A549 (cell line): ENCODE results near the gene SOX13. TPM values are rescaled to one million over a fixed set of nuclear protein-coding genes. Genes with fewer than 3 reads are reported as not detected.

Source experiments
- ATAC-seq, 2 experiments: fragments of 200-7000 bp in 1 of 2; fragments of >200 bp in 1 of 2; cut with Nextera tagmentation in 1 of 2; cut with Tn5 transposase in 1 of 2; 3 replicates each; pipeline versions ENCODE4 v1.8.0 to v1.9.1; 2018 to 2020; ENCODE audit warnings: mild to moderate bottlenecking in 1 of 2, moderate library complexity in 1 of 2
- CTCF ChIA-PET: fragments of 300-600 bp; sonication (Branson Sonifier 250); formaldehyde crosslinking; extraction: SDS; loops from one replicate; lab custom pipeline; 2021; ENCODE audit warnings: antibody characterized with exemption, inconsistent platforms; lab: Yijun Ruan, JAX
- POLR2A ChIA-PET: fragments of 350-600 bp; formaldehyde crosslinking; extraction: SDS; loops from one replicate; lab custom pipeline; 2021; ENCODE audit warnings: antibody characterized with exemption, inconsistent platforms; lab: Yijun Ruan, JAX
- DNase-seq, 2 experiments: peaks; one replicate each; pipeline versions ENCODE4 v3.0.0 to v3.0.0-alpha.2; 2011 to 2016; ENCODE audit warnings: low read depth in 1 of 2, low spot score in 1 of 2
- FAIRE-seq: peaks from 2 replicates; lab custom pipeline; 2011; peaks lifted over from hg19 to GRCh38; lab: Jason Lieb, UNC
- H3K27ac ChIP-seq, 2 experiments: fragments of >200 bp; sonication (Bioruptor Twin); formaldehyde crosslinking; 3 replicates each; pipeline ENCODE4 v1.5.1; 2016 to 2017
- H3K4me1 ChIP-seq: fragments of >200 bp; sonication (Bioruptor Twin); formaldehyde crosslinking; 3 replicates; pipeline ENCODE4 v1.6.1; 2016
- H3K4me2 ChIP-seq: fragments of >200 bp; sonication (Bioruptor Twin); formaldehyde crosslinking; 3 replicates; pipeline ENCODE4 v1.6.1; 2016
- H3K4me3 ChIP-seq: fragments of >200 bp; sonication (Bioruptor Twin); formaldehyde crosslinking; 3 replicates; pipeline ENCODE4 v1.5.1; 2016
- H3K9me3 ChIP-seq: fragments of >200 bp; sonication (Bioruptor Twin); formaldehyde crosslinking; 3 replicates; pipeline ENCODE4 v1.6.1; 2016
- BHLHE40 ChIP-seq: IDR thresholded peaks from 2 replicates; pipeline ENCODE4 v1.6.1; 2012; ENCODE audit warnings: low read depth, low read length, inconsistent platforms
- CBX2 ChIP-seq: fragments of 200-600 bp; sonication (generic); IDR thresholded peaks from 2 replicates; pipeline ENCODE4 v1.6.1; 2016; ENCODE audit warnings: low read depth, mild to moderate bottlenecking, borderline replicate concordance
- CEBPB ChIP-seq, 2 experiments: fragments of >200 bp in 1 of 2; sonication (Bioruptor Twin) in 1 of 2; formaldehyde crosslinking in 1 of 2; IDR thresholded peaks; 2 replicates each; pipeline ENCODE4 v1.6.1; 2012 to 2016
- CHD4 ChIP-seq: fragments of 200-600 bp; sonication (generic); IDR thresholded peaks from 2 replicates; pipeline ENCODE4 v1.6.1; 2016; ENCODE audit warnings: antibody characterized with exemption, mild to moderate bottlenecking, borderline replicate concordance
- ESRRA ChIP-seq: fragments of 150-350 bp; IDR thresholded peaks from 2 replicates; pipeline ENCODE4 v1.6.1; 2014; ENCODE audit warnings: mild to moderate bottlenecking, low read length, borderline replicate concordance
- GATA3 ChIP-seq: IDR thresholded peaks from 2 replicates; pipeline ENCODE4 v1.6.1; 2012; ENCODE audit warnings: borderline replicate concordance
- HDAC2 ChIP-seq: fragments of 200-600 bp; sonication (generic); IDR thresholded peaks from 2 replicates; pipeline ENCODE4 v1.6.1; 2016
- HEYL ChIP-seq: fragments of 250-450 bp; sonication (Bioruptor Pico); IDR thresholded peaks from 2 replicates; pipeline ENCODE4 v1.8.0; 2021; ENCODE audit warnings: mild to moderate bottlenecking, moderate library complexity
- HOXB13 ChIP-seq: fragments of 250-450 bp; sonication (Bioruptor Pico); IDR thresholded peaks from 2 replicates; pipeline ENCODE4 v1.5.0; 2020; ENCODE audit warnings: low read depth, mild to moderate bottlenecking, moderate library complexity
- HOXB5 ChIP-seq: fragments of 250-450 bp; sonication (Bioruptor Pico); IDR thresholded peaks from 2 replicates; pipeline ENCODE4 v1.5.0; 2020; ENCODE audit warnings: mild to moderate bottlenecking, moderate library complexity
- JUN ChIP-seq, 2 experiments: fragments of >200 bp; sonication (Bioruptor Twin); formaldehyde crosslinking; IDR thresholded peaks; 2 replicates in 1 of 2; 3 replicates in 1 of 2; pipeline ENCODE4 v1.6.1; 2016 to 2017
- KDM1A ChIP-seq: fragments of 200-600 bp; sonication (generic); IDR thresholded peaks from 2 replicates; pipeline ENCODE4 v1.6.1; 2016; ENCODE audit warnings: low read depth, mild to moderate bottlenecking
- MAFK ChIP-seq: fragments of 450-650 bp; IDR thresholded peaks from 2 replicates; pipeline ENCODE4 v1.6.1; 2014; ENCODE audit not compliant: partially characterized antibody
- POLR2A ChIP-seq: IDR thresholded peaks from 2 replicates; pipeline ENCODE4 v1.6.1; 2012; ENCODE audit warnings: mild to moderate bottlenecking, low read length
- RAD21 ChIP-seq, 2 experiments: fragments of >200 bp in 1 of 2; sonication (Bioruptor Twin) in 1 of 2; formaldehyde crosslinking in 1 of 2; IDR thresholded peaks in 1 of 2; conservative IDR thresholded peaks in 1 of 2; 2 replicates in 1 of 2; 3 replicates in 1 of 2; pipeline ENCODE4 v1.6.1; 2012 to 2018; ENCODE audit warnings: inconsistent platforms in 1 of 2
- RFX5 ChIP-seq: fragments of 450-650 bp; IDR thresholded peaks from 2 replicates; pipeline ENCODE4 v1.7.1; 2014; ENCODE audit warnings: antibody characterized with exemption, mild to moderate bottlenecking, moderate library complexity
- RNF2 ChIP-seq: fragments of 200-600 bp; sonication (generic); IDR thresholded peaks from 2 replicates; pipeline ENCODE4 v1.6.1; 2016; ENCODE audit warnings: low read depth, mild to moderate bottlenecking, antibody characterized with exemption, moderate library complexity, borderline replicate concordance
- SMC3 ChIP-seq: fragments of >200 bp; sonication (Bioruptor Twin); formaldehyde crosslinking; IDR thresholded peaks from 3 replicates; pipeline ENCODE4 v1.6.1; 2018; ENCODE audit warnings: inconsistent platforms
- TFCP2L1 ChIP-seq: fragments of 250-450 bp; sonication (Bioruptor Pico); IDR thresholded peaks from 2 replicates; pipeline ENCODE4 v1.5.0; 2021; ENCODE audit warnings: mild to moderate bottlenecking
- TP53 ChIP-seq: fragments of 250-450 bp; sonication (Bioruptor Pico); IDR thresholded peaks from 2 replicates; pipeline ENCODE4 v1.5.0; 2021; ENCODE audit warnings: mild to moderate bottlenecking, moderate library complexity
- ZNF302 ChIP-seq: fragments of 250-450 bp; sonication (Bioruptor Pico); IDR thresholded peaks from 2 replicates; pipeline ENCODE4 v1.9.0; 2021; ENCODE audit warnings: inconsistent platforms, mild to moderate bottlenecking, moderate library complexity
- ZSCAN20 ChIP-seq: fragments of 250-450 bp; sonication (Bioruptor Pico); IDR thresholded peaks from 2 replicates; pipeline ENCODE4 v1.8.0; 2022; ENCODE audit warnings: mild to moderate bottlenecking, moderate library complexity
- WGBS: methylation state at CpG from one replicate; pipeline ENCODE4 v1.1.6; 2017; ENCODE audit errors: missing lambda C conversion rate; 5-methylcytosine and 5-hydroxymethylcytosine counted together
- polyA plus RNA-seq, 4 experiments: library from polyadenylated mRNA; depleted of rRNA in 3 of 4; stranded (reverse); fragments of >200 nt; fragmentation: RNase III in 1 of 4; extraction: RNeasy Plus Mini Kit Qiagen cat#74134 plus additional on column Dnase treatment in 1 of 4; gene quantifications; 2 replicates in 3 of 4; 3 replicates in 1 of 4; pipeline ENCODE4 v1.2.3, GENCODE V29; 2011 to 2017
- TF ChIP-seq, protein P1 (sequence below): fragments of 450-650 bp; IDR thresholded peaks from 2 replicates; pipeline ENCODE4 v1.6.1; 2014; ENCODE audit warnings: antibody characterized with exemption
- TF ChIP-seq, protein P2 (sequence below): fragments of 200-600 bp; sonication (generic); IDR thresholded peaks from 2 replicates; pipeline ENCODE4 v1.6.1; 2016; ENCODE audit warnings: antibody characterized with exemption, mild to moderate bottlenecking, moderate library complexity
- TF ChIP-seq, protein P3 (sequence below): IDR thresholded peaks from 2 replicates; pipeline ENCODE4 v1.6.1; 2012
- TF ChIP-seq, protein P4 (sequence below): IDR thresholded peaks from 2 replicates; pipeline ENCODE4 v1.6.1; 2012; ENCODE audit warnings: low read depth, borderline replicate concordance
- TF ChIP-seq, protein P5 (sequence below): fragments of >200 bp; sonication (Bioruptor Twin); formaldehyde crosslinking; IDR thresholded peaks from 2 replicates; pipeline ENCODE4 v1.6.1; 2016
- TF ChIP-seq, protein P6 (sequence below): fragments of 150-350 bp; IDR thresholded peaks from 2 replicates; pipeline ENCODE4 v1.6.1; 2014; ENCODE audit warnings: low read depth, mild to moderate bottlenecking, low read length
- TF ChIP-seq, protein P7 (sequence below): IDR thresholded peaks from 2 replicates; pipeline ENCODE4 v1.6.1; 2012

Gene SOX13
- polyA plus RNA-seq, 2 of the 4 experiments (the other 2 are of a cell fraction) = 6.8 to 9.8 TPM

DNA sequence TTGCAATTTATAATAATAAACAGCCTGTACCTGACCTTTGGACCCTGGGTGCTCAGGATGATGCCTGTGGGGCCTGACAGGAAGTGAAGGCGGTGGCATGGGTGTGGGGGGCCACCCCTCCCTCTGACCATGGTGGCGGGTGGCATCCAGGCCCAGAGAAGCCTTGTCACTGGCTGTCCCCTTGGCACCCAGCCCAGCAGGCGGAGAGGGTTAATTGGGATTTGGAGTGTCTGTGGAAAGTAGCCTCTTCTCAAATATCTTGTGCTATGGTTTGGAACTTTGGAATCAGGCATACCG lies 20.5 kb downstream of the SOX13 start:
- ATAC-seq = peak; percentile 43 to 54; a peak in 5 of 6 replicates
- CTCF ChIA-PET = interaction anchor here (0.8 to 0.9 kb wide), 3 partner anchors 20 to 221 kb away, joined by 3 to 4 read pairs (median 3); partner anchors contain the start of gene SOX13

DNA sequence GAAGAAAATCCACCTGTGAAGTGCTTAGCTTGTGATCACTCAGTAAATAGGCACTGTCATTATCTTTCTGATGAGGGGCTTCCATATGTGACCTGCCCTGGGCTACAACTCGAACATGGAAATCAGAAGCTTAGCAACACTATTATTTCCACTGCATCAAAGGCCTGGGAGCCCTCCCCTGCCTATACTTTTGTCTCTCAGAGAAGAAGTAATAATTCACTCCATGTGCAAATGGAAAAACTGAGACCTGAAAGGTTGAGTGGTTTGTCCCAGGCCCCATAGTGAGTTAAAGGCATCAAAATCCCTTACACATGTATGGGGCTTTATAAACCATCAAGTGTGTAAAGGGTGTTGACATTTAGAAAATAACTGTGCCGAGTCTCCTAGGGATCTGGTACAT lies 20.9 kb downstream of the SOX13 start:
- POLR2A ChIA-PET = interaction anchor here (0.9 kb wide), 1 partner anchor 21 kb away, joined by 3 read pairs; the partner anchor contains the start of gene SOX13
- no peaks in the 10 kb centered on the region for H3K9me3 ChIP-seq
- ATAC-seq = no peak
- peak overlapping the region; percentile 78 for H3K4me2 ChIP-seq
- WGBS = 79% methylated on average over 2 of the region's 2 CpGs
- TF ChIP-seq HOXB13 (CRISPR knock-in tag) (no peak), HOXB5 (CRISPR knock-in tag) (no peak), RAD21 (conservative IDR thresholded peaks at IDR 0.05 in 1 of 2, IDR thresholded peaks at IDR 0.05 in 1 of 2) (no peak), RFX5 (no peak), POLR2A (no peak), ZNF302 (CRISPR knock-in tag) (no peak), BHLHE40 (no peak), ESRRA (no peak), MAFK (no peak)
- TF ChIP-seq, protein P1, sequence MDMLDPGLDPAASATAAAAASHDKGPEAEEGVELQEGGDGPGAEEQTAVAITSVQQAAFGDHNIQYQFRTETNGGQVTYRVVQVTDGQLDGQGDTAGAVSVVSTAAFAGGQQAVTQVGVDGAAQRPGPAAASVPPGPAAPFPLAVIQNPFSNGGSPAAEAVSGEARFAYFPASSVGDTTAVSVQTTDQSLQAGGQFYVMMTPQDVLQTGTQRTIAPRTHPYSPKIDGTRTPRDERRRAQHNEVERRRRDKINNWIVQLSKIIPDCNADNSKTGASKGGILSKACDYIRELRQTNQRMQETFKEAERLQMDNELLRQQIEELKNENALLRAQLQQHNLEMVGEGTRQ = no peak
- TF ChIP-seq, protein P2, sequence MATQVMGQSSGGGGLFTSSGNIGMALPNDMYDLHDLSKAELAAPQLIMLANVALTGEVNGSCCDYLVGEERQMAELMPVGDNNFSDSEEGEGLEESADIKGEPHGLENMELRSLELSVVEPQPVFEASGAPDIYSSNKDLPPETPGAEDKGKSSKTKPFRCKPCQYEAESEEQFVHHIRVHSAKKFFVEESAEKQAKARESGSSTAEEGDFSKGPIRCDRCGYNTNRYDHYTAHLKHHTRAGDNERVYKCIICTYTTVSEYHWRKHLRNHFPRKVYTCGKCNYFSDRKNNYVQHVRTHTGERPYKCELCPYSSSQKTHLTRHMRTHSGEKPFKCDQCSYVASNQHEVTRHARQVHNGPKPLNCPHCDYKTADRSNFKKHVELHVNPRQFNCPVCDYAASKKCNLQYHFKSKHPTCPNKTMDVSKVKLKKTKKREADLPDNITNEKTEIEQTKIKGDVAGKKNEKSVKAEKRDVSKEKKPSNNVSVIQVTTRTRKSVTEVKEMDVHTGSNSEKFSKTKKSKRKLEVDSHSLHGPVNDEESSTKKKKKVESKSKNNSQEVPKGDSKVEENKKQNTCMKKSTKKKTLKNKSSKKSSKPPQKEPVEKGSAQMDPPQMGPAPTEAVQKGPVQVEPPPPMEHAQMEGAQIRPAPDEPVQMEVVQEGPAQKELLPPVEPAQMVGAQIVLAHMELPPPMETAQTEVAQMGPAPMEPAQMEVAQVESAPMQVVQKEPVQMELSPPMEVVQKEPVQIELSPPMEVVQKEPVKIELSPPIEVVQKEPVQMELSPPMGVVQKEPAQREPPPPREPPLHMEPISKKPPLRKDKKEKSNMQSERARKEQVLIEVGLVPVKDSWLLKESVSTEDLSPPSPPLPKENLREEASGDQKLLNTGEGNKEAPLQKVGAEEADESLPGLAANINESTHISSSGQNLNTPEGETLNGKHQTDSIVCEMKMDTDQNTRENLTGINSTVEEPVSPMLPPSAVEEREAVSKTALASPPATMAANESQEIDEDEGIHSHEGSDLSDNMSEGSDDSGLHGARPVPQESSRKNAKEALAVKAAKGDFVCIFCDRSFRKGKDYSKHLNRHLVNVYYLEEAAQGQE = no peak
- TF ChIP-seq, protein P3, sequence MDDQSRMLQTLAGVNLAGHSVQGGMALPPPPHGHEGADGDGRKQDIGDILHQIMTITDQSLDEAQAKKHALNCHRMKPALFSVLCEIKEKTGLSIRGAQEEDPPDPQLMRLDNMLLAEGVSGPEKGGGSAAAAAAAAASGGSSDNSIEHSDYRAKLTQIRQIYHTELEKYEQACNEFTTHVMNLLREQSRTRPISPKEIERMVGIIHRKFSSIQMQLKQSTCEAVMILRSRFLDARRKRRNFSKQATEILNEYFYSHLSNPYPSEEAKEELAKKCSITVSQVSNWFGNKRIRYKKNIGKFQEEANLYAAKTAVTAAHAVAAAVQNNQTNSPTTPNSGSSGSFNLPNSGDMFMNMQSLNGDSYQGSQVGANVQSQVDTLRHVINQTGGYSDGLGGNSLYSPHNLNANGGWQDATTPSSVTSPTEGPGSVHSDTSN = no peak
- TF ChIP-seq, protein P4, sequence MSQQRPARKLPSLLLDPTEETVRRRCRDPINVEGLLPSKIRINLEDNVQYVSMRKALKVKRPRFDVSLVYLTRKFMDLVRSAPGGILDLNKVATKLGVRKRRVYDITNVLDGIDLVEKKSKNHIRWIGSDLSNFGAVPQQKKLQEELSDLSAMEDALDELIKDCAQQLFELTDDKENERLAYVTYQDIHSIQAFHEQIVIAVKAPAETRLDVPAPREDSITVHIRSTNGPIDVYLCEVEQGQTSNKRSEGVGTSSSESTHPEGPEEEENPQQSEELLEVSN = no peak
- CTCF ChIA-PET = interaction anchor here (0.8 to 0.9 kb wide), 3 partner anchors 21 to 222 kb away, joined by 3 to 4 read pairs (median 3); partner anchors contain the start of gene SOX13
- H3K27ac ChIP-seq = peak overlapping the region; percentile 66 to 80
- no peak overlapping the region for H3K4me3 ChIP-seq
- FAIRE-seq = no peak
- no peak for DNase-seq
- peaks cover 27% of the 10 kb centered on the region for H3K4me1 ChIP-seq

More for the DNA sequence above, 20.5 kb downstream of the SOX13 start:
- DNase-seq = peak in 1 of 2 experiments; percentile 40
- H3K4me3 ChIP-seq = no peak overlapping the region
- FAIRE-seq = no peak
- H3K27ac ChIP-seq = peak overlapping the region; percentile 66 to 80
- peak overlapping the region; percentile 78 for H3K4me2 ChIP-seq
- POLR2A ChIA-PET = interaction anchor here (0.9 kb wide), 1 partner anchor 21 kb away, joined by 3 read pairs; the partner anchor contains the start of gene SOX13
- peaks cover 30% of the 10 kb centered on the region for H3K4me1 ChIP-seq
- TF ChIP-seq TP53 (CRISPR knock-in tag) (no peak), CEBPB (IDR thresholded peaks at IDR 0.05) (no peak), JUN (IDR thresholded peaks at IDR 0.05) (no peak), ZSCAN20 (CRISPR knock-in tag) (no peak), HDAC2 (no peak), HEYL (CRISPR knock-in tag) (no peak), ZNF302 (CRISPR knock-in tag) (no peak), TFCP2L1 (CRISPR knock-in tag) (no peak), CHD4 (no peak), GATA3 (no peak), RNF2 (no peak), SMC3 (no peak), KDM1A (no peak), CBX2 (no peak)
- TF ChIP-seq, protein P5, sequence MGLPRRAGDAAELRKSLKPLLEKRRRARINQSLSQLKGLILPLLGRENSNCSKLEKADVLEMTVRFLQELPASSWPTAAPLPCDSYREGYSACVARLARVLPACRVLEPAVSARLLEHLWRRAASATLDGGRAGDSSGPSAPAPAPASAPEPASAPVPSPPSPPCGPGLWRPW = no peak
- TF ChIP-seq, protein P6, sequence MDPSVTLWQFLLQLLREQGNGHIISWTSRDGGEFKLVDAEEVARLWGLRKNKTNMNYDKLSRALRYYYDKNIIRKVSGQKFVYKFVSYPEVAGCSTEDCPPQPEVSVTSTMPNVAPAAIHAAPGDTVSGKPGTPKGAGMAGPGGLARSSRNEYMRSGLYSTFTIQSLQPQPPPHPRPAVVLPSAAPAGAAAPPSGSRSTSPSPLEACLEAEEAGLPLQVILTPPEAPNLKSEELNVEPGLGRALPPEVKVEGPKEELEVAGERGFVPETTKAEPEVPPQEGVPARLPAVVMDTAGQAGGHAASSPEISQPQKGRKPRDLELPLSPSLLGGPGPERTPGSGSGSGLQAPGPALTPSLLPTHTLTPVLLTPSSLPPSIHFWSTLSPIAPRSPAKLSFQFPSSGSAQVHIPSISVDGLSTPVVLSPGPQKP = no peak
- TF ChIP-seq, protein P7, sequence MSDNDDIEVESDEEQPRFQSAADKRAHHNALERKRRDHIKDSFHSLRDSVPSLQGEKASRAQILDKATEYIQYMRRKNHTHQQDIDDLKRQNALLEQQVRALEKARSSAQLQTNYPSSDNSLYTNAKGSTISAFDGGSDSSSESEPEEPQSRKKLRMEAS = no peak
- TF ChIP-seq, protein P2 = no peak
- 41% methylated on average over 4 of the region's 4 CpGs for WGBS
- no peaks in the 10 kb centered on the region for H3K9me3 ChIP-seq
